HUES48 (cell line): ENCODE results near the gene ELSPBP1.
A peak's percentile ranks its signal among the peaks of the same experiment; 100 is the strongest.

Experiments
- H3K27ac ChIP-seq: one replicate; pipeline ENCODE4 v1.7.0; 2013; ENCODE audit warnings: low read depth, low read length, inconsistent platforms
- H3K27me3 ChIP-seq: 2 replicates; pipeline ENCODE4 v1.6.1; 2013; ENCODE audit warnings: mild to moderate bottlenecking, low read length; ENCODE audit not compliant: control insufficient read depth, insufficient read depth
- H3K36me3 ChIP-seq: 2 replicates; pipeline ENCODE4 v1.6.1; 2013; ENCODE audit warnings: low read length; ENCODE audit not compliant: control insufficient read depth, insufficient read depth
- H3K4me1 ChIP-seq: 2 replicates; pipeline ENCODE4 v1.6.1; 2013; ENCODE audit warnings: mild to moderate bottlenecking, low read length; ENCODE audit not compliant: control insufficient read depth, insufficient read depth
- H3K4me3 ChIP-seq: 2 replicates; pipeline ENCODE4 v1.5.1; 2013; ENCODE audit warnings: mild to moderate bottlenecking, low read depth, low read length
- H3K9ac ChIP-seq: 2 replicates; pipeline ENCODE4 v1.6.1; 2013; ENCODE audit warnings: mild to moderate bottlenecking, low read depth, low read length, moderate library complexity
- H3K9me3 ChIP-seq: 2 replicates; pipeline ENCODE4 v1.6.1; 2013; ENCODE audit warnings: low read length; ENCODE audit not compliant: control insufficient read depth, insufficient read depth

The ELSPBP1 gene

DNA sequence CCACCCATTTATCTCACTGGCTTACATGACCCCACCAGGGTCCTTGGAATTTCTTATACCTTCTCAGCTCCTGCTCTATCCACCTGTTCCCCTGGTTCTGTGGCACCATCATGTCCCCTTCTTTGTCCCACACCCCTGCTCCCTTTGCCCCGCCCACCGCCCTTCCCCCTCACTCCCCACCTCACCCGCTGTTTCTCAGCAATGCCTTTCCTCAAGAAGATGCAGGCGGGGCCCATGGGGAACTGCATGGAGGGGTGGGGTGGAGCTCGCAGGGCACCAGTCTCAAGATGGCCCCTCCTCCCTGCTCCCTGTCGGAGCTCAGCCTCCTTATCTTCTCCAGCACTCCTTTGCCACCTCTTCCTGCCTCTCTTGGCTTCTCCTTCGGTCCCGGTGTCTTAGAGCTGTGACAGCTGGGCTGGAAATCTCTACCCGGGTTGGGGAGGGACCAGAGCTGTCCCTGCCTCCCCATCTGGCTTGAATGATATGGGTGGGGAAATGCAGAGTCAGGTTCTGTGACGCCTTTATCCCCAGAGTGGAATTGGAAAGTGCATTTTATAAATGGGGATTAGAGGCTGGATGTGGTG is 49.3 kb downstream of the ELSPBP1 start, which contains the start of gene CABP5:
CABP5 (minus strand) TSS at position 405 of the 584 bp plus-strand sequence; CDS start at position 248, 157 bp downstream.
- Histone ChIP-seq H3K4me1 (no peaks in the 10 kb centered on the region), H3K9me3 (peaks cover 65% of the 10 kb centered on the region), H3K4me3 (no peak within 1 kb of the TSS), H3K9ac (no peak within 1 kb of the TSS), H3K36me3 (no peaks in the 10 kb centered on the region), H3K27me3 (no peaks in the 10 kb centered on the region), H3K27ac (no peak within 1 kb of the TSS)

DNA sequence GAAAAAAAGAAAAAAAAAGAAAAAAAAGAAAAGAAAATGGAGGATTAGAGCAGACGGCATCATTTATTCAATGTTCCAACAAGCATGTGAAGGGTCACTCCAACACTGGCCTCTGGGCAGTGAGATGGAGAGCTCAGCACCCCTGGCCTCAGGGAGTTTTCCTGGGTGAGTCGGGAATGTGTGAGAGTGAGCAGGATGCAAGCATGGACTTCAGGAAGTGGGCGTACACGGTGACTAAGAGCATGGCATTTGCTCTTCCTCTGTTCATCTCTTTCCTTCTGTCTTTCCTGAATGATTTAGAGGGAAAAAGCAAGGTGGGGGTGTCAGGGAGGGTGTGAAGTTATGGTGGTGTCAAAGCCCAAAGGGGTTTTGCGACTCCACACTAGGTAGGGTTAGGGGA is 50.1 kb downstream of the ELSPBP1 start:
- Histone ChIP-seq H3K9me3 (peaks cover 60% of the 10 kb centered on the region), H3K9ac (no peak overlapping the region), H3K36me3 (no peaks in the 10 kb centered on the region), H3K27ac (no peak overlapping the region), H3K4me1 (no peaks in the 10 kb centered on the region), H3K27me3 (no peaks in the 10 kb centered on the region), H3K4me3 (no peak overlapping the region)

DNA sequence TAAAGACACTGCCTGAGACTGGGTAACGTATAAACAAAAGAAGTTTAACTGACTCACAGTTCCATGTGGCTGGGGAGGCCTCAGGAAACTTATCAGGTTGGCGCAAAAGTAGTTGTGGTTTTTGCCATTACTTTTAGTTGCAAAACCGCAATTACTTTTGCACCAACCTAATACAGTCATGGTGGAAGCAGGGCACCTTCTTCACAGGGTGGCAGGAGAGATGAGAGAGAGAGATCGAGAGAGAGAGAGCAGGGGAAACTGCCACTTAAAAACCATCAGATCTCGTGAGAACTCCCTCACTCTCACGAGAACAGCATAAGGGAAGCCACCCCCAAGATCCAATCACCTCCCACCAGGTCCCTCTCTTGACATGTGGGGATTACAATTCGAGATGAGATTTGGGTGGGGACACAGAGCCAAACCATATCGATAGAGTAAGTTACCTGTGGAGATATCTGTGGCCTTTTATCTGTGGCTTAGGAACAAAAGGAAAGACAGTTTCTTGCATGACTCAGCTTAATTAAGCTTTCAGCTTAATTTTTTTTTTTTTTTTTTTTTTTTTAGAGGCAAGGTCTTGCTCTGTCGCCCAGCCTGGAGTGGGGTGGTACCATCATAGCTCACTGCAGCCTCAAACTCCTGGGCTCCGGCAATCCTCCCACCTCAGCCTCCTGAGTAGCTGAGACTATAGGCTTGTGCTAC is 57.1 kb downstream of the ELSPBP1 start:
- no peaks in the 10 kb centered on the region for H3K27me3 ChIP-seq
- H3K27ac ChIP-seq, result no peak overlapping the region
- H3K9me3 ChIP-seq, result peaks cover 35% of the 10 kb centered on the region
- no peaks in the 10 kb centered on the region for H3K36me3 ChIP-seq
- H3K9ac ChIP-seq, result no peak overlapping the region
- no peaks in the 10 kb centered on the region for H3K4me1 ChIP-seq
- no peak overlapping the region for H3K4me3 ChIP-seq

DNA sequence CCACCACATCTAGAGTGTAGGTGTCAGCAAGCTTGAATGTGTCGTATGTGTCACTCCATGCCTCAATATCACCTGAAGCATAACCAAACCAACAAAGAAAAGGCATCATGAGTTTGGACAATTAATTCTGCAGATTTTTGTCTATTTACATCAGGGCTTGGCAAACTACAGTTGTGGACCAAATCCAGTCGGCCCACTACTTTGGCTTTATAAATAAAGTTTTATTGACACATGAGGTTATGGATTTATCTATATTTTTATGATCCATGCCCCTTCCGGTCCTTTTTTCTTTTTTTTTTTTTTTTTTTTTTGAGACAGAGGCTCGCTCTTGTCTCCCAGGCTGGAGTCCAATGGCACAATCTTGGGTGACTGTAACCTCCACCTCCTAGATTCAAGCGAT is 58.6 kb downstream of the ELSPBP1 start:
- peaks cover 30% of the 10 kb centered on the region for H3K9me3 ChIP-seq
- no peaks in the 10 kb centered on the region for H3K36me3 ChIP-seq
- no peaks in the 10 kb centered on the region for H3K4me1 ChIP-seq
- H3K9ac ChIP-seq, result no peak overlapping the region
- H3K27ac ChIP-seq, result no peak overlapping the region
- H3K27me3 ChIP-seq, result no peaks in the 10 kb centered on the region
- H3K4me3 ChIP-seq, result no peak overlapping the region

DNA sequence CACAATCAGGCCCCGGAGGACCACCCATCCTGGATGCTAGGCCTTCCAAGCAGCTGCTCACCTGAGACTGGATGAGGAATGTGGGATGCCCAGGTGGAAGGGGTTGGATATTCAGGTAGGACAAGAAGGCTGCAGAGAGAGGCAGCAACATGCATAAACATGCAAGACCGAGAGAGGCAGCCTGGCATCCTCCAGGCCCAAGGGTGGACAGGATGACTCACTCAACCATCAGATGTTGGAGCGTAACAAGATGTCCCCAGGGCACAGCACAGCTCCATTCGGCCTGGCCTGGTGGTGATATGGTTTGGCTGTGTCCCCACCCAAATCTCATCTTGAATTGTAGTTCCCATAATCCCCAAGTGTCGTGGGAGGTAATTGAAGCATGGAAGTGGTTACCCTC is 59.4 kb downstream of the ELSPBP1 start:
- H3K27me3 ChIP-seq, result no peaks in the 10 kb centered on the region
- peaks cover 25% of the 10 kb centered on the region for H3K9me3 ChIP-seq

DNA sequence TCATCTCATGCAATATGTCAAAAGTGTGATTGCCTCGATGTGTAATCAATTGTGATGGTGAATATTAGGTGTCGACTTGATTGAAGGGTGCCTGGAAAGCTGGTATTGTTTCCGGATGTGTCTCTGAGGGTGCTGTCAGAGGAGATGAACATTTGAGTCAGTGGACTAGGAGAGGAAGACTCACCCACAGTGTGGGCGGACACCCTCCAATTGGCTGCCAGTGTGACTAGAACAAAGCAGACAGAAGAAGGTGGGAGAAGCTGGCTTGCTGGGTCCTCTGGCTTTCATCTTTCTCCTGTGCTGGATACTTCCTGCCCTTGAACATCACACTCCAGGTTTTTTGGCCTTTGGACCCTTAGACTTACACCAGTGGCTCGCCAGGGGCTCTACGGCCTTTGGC is 64.9 kb downstream of the ELSPBP1 start:
- Histone ChIP-seq H3K4me3 (no peak overlapping the region), H3K4me1 (no peaks in the 10 kb centered on the region), H3K27ac (no peak overlapping the region), H3K9me3 (peaks cover 16% of the 10 kb centered on the region; the same call in 1 of the 2 replicates), H3K9ac (no peak overlapping the region), H3K27me3 (no peaks in the 10 kb centered on the region), H3K36me3 (no peaks in the 10 kb centered on the region)

More for the DNA sequence above, 59.4 kb downstream of the ELSPBP1 start:
- no peak overlapping the region for H3K4me3 ChIP-seq
- H3K36me3 ChIP-seq, result no peaks in the 10 kb centered on the region
- H3K4me1 ChIP-seq, result no peaks in the 10 kb centered on the region
- no peak overlapping the region for H3K9ac ChIP-seq
- H3K27ac ChIP-seq, result no peak overlapping the region

DNA sequence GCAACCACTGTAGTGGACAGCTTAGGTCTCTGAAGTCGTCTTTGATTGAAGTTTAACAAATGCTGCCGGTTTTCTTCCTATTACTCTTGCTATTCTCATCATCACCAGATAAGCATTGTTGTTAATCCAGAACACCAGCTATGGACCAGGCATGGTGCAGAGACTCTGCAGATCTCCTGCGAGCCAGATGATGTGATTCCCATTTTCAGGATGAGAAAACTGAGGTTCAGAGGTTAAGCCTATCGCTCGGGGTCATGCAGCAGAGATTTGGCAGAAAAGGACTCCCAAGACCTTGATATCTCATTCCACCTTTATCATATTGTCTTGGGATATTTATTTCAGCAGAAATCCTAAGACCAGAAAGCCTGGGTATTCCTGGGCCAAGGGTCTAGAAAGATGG is 65.9 kb downstream of the ELSPBP1 start:
- H3K27me3 ChIP-seq, result no peaks in the 10 kb centered on the region
- no peaks in the 10 kb centered on the region for H3K36me3 ChIP-seq
- H3K4me1 ChIP-seq, result no peaks in the 10 kb centered on the region
- H3K9ac ChIP-seq, result no peak overlapping the region
- H3K9me3 ChIP-seq, result peaks cover 16% of the 10 kb centered on the region; the same call in 1 of the 2 replicates
- no peak overlapping the region for H3K4me3 ChIP-seq
- no peak overlapping the region for H3K27ac ChIP-seq

DNA sequence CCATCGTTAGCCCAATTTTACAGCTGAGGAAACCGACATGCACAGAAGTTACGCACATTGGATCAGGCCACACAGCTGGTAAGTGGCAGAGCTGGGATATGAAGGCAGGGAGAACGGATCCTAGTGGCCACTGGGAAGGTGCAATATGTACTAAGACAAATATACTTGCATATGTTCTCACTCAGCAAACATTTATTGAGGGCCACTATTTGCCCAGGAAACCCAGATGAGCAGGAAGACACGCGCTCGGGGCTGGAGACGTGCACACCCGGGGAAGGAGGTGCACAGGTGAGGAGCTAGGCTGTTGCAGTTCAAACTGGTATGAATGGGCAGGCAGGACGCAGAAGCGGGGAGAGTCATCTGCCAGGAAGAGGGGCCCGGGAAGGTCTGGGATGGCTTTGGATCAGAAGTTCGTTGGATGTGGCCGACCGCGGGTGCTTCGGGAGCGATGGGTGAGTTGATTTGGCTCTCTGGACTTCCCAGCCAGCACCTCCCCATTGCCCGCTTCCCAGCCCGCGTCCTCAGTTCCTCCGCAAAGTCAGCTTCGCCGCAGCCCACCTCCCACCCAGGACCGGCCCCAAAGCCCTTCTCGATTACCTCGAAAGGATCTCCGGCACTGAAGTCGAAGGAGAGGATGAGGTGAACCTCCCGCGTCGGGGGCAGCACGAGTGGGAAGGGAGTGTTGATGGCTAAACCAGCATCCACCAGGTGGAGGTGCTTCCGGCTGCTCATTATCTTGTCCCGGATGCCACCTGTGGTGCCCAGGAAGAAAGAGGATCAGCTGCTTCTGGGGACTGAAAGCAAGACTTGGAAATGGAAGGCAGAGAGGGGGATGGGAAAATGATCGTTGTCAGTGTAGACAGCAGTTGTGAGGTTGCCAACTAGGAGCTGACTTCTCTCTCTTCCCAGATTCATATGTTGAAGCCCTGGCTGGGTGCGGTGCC is 67.2 kb downstream of the ELSPBP1 start:
- no peak overlapping the region for H3K9ac ChIP-seq

DNA sequence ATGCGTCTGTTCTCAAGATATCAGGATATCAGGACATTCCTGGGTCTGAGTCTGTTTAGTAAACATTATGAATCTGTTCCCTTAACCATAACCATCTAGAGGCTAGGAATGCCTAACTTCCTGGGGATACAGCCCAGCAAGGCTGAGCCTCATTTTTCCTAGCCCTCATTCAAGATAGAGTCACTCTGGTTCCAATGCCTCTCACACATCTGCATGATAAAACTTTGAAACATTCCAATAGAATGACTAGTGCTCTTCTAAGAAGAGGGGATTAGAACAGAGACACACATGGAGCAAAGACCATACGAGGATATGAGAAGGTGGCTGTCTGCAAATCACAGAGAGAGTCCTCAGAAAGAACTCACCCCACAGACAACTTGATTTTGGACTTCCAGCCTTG is 70.1 kb downstream of the ELSPBP1 start:
- Histone ChIP-seq H3K9me3 (peaks cover 21% of the 10 kb centered on the region; the same call in 1 of the 2 replicates), H3K4me1 (no peaks in the 10 kb centered on the region), H3K27ac (peak overlapping the region; percentile 66), H3K9ac (no peak overlapping the region), H3K4me3 (no peak overlapping the region), H3K36me3 (no peaks in the 10 kb centered on the region), H3K27me3 (no peaks in the 10 kb centered on the region)

More for the DNA sequence above, 67.2 kb downstream of the ELSPBP1 start:
- no peaks in the 10 kb centered on the region for H3K36me3 ChIP-seq
- H3K4me3 ChIP-seq, result no peak overlapping the region
- H3K4me1 ChIP-seq, result no peaks in the 10 kb centered on the region
- no peaks in the 10 kb centered on the region for H3K27me3 ChIP-seq
- no peak overlapping the region for H3K27ac ChIP-seq
- H3K9me3 ChIP-seq, result peaks cover 16% of the 10 kb centered on the region; the same call in 1 of the 2 replicates

DNA sequence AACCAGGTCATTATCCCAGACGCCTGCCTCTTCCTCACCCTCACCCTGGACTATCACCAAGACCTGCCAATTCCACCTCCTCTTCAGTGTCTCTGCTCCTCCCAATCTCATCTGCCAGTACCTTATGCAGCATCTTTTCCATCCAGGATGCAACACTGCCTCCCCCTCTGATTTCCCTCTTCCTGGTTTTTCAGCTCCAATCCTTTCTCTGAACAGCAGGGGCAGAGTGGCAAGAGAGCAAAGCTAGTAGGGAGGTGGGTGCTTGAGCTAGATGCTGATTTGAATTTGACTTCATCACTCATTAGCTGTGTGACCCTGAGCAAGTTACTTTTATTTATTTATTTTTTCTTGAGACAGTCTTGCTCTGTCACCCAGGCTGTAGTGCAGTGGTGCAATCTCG is 75.0 kb downstream of the ELSPBP1 start:
- Histone ChIP-seq H3K4me1 (no peaks in the 10 kb centered on the region), H3K9me3 (peaks cover 21% of the 10 kb centered on the region; the same call in 1 of the 2 replicates), H3K9ac (no peak overlapping the region), H3K27ac (no peak overlapping the region), H3K36me3 (no peaks in the 10 kb centered on the region), H3K4me3 (no peak overlapping the region), H3K27me3 (no peaks in the 10 kb centered on the region)
